Inferior parietal cortex (tissue), 1 donor: ENCODE results near the gene SEMA6B.

Experiments
- DNase-seq: peaks from one replicate; pipeline ENCODE4 v3.0.0-alpha.2; 2016; ENCODE audit errors: extremely low spot score

SEMA6B gene

GRCh38 chr19:4525563-4526002, 33.9 kb downstream of the SEMA6B start:
- DNase-seq = no peak

GRCh38 chr19:4524808-4525562, 34.5 kb downstream of the SEMA6B start:
- peak; percentile 17 for DNase-seq

GRCh38 chr19:4523306-4524110, 36.0 kb downstream of the SEMA6B start:
- no peak for DNase-seq

- DNase-seq = no peak
These were observed 37.0 kb downstream of the SEMA6B start for GRCh38 chr19:4522291-4523002.

DNA sequence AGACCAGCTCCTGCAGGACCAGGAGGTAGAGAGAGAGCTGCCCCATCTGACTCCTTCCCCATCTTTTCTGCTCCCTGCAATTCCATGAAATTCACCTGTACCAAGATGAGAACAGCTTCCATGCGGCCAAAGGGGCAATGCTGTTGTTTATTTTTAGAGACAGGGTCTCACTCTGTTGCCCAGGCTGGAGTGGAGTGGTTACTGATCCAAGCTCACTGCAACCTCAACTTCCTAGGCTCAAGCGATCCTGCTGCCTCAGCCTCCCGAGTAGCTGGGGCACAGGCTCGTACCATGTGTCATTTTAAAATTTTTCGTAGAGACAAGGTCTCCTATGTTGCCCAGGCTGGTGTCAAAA, 37.6 kb downstream of the SEMA6B start:
- DNase-seq = no peak

GRCh38 chr19:4521170-4521887, 38.2 kb downstream of the SEMA6B start:
- DNase-seq = no peak

DNA sequence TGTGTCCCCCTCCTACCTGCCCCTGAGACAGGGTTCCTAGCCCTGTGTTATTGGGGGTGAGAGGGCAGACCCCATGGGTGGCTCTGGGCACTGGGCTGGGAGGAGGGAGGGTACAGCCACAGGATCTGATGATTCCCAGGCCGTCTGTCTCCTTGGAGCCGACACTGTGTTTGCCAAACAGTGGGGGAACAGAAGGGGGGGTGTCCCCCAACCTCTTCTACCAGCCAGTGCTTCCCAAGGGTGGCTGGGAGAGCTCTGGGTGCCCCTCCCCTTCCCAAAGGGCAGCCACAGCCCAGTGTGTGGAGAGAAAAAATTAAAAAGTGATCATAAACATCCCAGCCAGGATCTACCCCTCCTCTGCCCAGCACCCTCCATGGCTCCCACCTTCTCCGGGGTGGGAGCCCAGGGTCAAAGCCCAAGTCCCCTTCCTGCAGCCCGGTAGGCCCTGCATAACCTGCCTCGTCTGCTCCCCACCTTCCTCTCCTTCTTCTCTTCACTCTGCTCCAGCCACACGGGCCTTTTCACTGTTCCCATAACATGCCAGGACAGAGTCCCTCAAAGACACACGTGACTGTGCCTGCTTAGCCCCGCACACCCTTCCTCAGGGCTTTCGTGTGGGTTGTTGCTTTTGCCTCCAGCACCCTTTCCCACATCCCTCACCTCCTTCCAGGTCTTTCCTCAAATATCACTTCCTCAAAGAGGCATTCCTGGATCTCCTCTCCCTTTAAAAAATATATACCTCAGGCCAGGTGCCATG, 39.8 kb downstream of the SEMA6B start:
- DNase-seq = no peak

- no peak for DNase-seq
These were observed 40.4 kb downstream of the SEMA6B start for GRCh38 chr19:4519172-4519496.

DNA sequence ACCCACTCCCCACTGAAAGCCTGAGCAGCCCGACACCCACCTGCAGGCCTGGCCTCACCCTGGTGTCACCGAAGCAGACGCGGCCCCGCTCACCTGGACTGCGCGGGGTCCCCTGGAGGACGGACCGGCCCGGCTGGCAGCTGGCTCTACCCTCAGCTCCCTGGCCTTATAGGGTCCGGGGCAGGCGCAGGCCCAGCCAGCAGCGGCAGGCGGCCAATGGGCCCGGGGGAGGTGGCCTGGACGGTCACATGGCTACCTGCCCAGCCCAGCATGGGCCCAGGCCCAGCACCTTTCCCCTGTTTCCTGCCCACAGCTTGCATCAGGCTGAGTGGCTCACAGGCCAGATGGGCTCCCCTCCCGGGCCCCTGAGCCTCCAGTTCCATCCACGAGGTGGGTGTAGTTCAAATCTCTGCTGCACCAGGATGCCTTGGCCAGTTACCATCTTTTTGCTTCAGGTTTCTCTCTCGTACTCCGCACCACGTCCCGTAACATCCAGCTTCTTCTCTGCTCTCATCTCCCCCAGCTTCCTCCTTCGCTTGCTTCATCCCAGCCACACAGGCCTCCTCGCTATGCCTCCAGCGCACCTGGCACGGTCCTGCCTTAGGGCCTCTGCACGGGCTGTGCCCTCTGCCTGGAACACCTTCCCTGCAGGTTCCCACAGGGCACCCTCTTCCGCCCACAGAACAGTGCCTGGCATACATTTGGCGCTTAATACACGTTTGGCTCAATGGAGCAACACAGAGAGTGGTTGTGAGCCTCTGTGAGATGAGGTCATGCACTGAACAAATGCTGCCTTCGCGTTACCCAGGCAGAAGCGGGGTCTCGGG, 40.9 kb downstream of the SEMA6B start, which contains the start of gene PLIN4:
PLIN4 (minus strand) TSS at position 142 of the 827 bp plus-strand sequence. CDS start 214 bp downstream, outside the sequence.
- DNase-seq = no peak

DNA sequence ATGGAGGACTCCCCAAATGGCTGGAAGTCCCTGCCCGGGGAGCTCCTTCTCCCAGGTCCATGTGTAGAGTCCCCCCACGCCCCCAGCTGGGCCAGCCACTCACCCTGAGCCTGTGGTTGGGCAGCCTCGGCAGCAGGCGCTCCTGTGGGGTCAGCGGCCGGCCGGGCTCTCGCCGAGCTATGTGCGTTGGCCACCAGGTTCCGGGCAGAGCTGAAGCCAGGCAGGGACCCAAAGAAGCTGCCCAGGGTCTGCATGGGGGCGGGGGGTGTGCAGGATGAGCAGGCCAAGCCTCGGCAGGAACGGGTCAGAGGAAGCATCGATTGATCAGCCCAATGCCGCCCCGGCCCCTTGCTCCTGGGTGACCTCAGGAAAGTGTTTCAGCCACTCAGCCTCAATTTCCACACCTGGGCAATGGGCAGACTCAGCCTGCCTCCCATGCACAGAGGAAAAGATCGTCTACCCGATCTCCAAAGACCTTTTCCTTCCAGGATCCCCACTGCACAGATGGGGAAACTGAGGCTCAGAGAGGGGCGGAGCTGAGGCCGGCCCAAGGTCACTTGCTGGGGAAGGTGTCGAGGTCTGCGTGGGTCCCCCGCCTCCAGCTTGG, 41.9 kb downstream of the SEMA6B start:
- DNase-seq = no peak

- no peak for DNase-seq
These were observed 42.6 kb downstream of the SEMA6B start for GRCh38 chr19:4516939-4517300.

- no peak for DNase-seq
These were observed 43.1 kb downstream of the SEMA6B start for GRCh38 chr19:4516199-4516938.

DNA sequence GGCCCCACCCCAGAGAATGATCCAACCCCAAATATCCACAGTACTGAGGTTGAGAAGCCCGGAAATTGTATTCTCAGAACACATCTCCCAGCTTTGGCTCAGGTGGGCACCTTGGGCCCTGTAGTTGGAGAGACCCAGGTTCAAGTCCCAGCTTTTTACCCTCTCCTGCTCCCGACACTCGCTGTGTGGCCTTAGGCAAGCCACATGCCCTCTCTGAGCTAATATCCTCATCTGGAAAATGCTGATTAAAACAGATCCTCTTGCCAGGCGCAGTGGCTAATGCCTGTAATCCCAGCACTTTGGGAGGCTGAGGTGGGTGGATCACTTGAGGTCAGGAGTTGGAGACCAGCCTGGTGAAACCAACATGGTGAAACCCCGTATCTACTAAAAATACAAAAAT, 43.8 kb downstream of the SEMA6B start:
- DNase-seq = no peak

- DNase-seq = no peak
These were observed 46.2 kb downstream of the SEMA6B start for GRCh38 chr19:4513248-4513647.

- DNase-seq = no peak
These were observed 47.4 kb downstream of the SEMA6B start for GRCh38 chr19:4512070-4512469.

DNA sequence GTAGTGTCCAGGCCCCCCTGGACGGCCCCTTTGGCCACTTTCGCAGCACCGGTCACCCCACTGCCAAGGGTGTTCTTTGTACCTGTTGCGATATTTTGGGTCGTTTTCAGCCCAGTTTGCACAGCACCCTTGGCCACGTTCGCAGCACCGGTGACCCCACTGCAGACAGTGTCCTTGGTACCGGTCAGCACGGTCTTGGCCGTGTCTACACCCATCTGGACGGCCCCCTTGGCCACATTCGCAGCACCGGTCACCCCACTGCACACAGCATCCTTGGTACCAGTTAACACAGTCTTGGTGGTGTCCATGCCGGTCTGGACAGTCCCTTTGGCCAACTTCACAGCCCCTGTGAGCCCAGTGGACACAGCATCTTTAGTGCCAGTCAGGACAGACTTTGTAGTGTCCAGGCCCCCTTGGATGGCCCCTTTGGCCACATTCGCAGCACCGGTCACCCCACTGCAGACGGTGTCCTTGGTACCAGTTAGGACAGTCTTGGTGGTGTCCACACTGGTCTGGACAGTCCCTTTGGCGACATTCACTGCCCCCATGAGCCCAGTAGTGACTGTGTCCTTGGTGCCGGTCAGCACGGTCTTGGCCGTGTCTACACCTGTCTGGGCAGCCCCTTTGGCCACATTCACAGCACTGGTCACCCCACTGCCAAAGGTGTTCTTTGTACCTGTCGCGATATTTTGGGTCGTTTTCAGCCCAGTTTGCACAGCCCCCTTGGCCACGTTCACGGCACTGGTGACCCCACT, 48.0 kb downstream of the SEMA6B start:
- DNase-seq = no peak

DNA sequence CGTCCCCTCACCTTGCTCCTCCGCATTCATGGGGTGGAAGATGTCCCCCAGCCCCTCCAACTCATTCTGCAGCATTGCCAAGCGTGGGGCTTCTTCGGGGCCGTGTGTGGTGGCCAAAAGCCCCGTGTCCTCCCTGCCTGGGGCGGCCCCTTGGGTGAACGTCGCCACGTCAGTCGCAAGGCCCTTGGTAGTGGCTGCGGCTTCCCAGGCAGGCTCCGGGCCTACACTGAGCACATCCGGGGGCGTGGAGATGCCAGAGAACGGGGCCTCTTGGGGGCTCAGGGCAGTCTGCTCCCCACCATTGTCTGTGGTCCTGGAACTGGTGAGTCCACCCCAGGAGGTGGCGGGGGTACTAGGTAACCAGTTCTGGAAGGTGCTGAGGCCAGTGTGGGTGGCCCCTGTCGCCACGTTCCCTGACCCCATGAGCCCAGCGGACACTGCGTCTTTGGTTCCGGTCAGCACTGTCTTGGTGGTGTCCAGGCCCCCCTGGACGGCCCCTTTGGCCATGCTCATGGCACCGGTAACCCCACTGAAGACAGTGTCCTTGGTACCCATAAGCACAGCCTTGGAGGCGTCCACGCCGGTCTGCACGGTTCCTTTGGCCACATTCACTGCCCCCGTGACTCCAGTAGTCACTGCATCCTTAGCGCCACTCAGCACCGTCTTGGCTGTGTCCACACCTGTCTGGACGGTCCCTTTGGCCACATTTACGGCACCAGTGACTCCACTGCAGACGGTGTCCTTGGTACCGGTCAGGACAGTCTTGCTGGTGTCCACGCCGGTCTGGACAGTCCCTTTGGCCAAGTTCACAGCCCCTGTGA, 48.8 kb downstream of the SEMA6B start:
- DNase-seq = no peak

GRCh38 chr19:4508698-4509097, 50.8 kb downstream of the SEMA6B start:
- no peak for DNase-seq
